Measurements from ENCODE around the gene TMEM156.
"Not testable (repeated sequence)": the region's sequence is repeated elsewhere in the genome, so short reads cannot be mapped to it uniquely, and the experiment has no call there.

The TMEM156 gene

GRCh38 chr4:38990241-38990640 lies 42.0 kb downstream of the TMEM156 start:
- DNase-seq (ENCODE audit: low spot score): no peak

DNA sequence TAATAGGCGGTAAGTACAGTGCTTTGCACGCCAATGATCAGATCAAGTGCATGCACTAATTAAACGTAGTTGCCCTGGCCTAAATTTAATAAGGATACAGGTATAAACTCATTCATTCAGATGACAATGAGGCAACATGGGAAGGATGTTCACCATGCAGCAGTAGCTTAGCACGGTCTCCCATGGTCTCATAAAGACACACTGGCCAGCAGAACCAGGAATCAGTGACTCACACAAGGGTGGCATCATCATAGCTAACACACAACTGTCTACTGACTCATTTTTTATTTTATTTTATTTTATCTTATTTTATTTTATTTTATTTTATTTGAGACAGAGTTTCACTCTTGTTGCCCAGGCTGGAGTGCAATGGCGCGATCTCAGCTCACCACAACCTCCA lies 42.7 kb downstream of the TMEM156 start:
- DNase-seq (ENCODE audit: low spot score): peak; percentile 24

DNA sequence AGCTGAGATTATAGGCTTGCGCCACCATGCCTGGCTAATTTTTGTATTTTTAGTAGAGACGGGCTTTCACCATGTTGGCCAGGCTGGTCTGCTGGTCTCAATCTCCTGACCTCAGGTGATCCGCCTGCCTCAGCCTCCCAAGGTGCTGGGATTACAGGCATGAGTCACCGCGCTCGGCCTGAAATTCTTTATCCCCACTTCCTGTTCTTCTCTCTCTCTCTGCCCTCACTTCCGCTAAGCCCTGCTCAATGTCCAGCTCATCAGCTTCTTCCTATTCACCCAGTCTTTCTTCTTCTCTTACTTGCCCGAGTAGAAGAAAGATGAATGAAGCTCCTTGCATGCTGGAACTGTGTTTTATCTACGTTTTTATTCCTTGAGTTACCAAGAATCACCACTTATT lies 43.9 kb downstream of the TMEM156 start:
- DNase-seq (ENCODE audit: low spot score): not testable (repeated sequence)

DNA sequence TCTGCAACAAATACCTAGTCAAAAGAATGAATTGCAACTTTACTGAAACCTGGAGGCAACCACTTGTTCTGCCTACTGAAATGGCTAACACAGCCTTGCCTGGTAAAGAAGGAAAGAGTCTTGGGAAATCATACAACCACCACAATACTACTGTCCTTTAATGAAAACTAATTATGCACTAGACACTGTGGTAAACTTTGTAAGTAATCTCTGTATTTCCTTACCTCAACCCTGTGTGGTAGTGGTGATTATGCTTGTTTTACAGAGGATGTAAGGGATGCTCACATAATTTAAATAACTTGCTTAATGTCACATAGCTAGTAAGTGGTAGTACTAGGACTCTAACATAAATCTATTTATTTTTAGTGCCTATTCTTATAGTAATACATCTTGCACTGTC lies 44.7 kb downstream of the TMEM156 start:
- no peak for DNase-seq (ENCODE audit: low spot score)

- DNase-seq (ENCODE audit: low spot score): no peak
Observed at GRCh38 chr4:38985410-38986100, 46.7 kb downstream of the TMEM156 start.

DNA sequence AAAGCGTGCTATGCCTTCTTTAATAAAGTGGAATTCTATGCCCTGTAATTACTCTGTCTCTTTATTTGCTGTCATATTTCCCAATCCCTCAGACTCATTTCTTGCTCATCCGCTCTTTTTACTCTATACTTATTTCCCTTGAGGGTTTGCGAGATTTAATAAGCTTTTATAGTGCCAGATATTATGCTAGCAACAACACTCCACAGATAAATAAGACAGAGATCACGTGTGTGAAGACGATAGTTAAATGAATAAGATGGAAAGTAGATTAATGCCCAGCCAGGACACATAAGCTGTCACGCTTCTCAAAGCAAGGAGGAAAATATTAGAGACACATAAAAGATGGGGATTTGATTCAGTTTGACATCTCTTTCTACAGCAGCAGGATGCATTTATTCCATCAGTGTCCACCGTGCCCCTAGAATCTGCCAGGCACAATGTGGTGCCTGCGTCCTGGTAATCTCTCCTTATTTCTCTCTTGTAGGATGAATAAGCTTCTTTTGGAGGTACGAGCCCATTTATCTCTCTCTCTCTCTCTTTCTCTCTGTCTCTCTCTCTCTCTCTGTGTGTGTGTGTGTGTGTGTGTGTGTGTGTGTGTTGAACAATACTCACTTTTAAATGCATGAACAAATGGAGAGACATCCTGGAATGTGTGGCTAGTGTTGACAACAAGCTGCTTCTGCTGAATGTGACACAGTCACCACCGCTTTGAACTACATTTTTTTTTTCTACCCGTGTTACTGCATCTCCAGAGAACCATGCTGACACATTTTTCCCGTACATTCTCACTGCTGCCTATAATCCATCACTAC lies 48.2 kb downstream of the TMEM156 start:
- peak; percentile 9 for DNase-seq (ENCODE audit: low spot score)

DNA sequence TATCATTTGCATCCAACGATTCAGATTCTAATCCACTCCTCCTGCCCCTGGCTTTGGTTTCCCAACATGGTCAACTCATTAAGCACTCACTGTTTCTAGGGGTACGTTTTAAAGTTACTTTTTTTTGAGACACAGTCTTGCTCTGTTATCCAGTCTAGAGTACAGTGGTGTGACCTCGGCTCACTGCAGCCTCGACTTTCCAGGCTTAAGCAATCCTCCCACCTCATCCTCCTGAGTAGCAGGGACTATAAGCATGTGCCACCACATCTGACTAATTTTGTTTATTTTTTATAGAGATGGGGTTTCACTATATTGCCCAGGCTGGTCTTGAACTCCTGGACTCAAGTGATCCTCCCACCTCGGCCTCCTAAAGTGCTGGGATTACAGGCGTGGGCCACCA lies 48.9 kb downstream of the TMEM156 start:
- no peak for DNase-seq (ENCODE audit: low spot score)

DNA sequence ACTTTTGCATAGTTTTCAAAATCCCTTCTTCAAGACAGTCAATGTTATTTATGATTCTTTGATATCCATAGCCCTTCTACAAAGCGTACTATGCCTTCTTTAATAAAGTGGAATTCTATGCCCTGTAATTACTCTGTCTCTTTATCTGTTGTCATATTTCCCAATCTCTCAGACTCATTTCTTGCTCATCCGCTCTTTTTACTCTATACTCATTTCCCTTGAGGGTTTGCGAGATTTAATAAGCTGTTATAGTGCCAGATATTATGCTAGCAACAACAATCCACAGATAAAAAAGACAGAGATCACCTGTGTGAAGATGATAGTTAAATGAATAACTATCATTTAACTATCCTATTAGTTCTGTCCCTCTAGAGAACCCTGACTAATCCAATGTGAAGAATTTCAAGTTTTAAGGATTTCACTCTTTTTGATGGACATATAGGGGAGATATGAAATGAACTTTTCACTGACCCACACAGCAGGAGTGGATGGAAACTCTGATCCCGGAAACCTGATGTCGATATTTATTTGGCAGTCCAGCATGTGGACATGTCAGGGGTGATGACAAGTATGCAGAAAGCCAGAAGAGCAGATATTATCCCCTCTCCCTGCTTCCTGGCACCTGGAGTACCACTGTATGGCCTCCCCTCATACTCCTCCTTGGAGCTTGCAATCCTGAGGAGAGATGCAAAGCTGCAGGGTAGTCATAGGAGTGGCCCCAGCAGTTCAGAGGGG lies 49.7 kb downstream of the TMEM156 start:
- DNase-seq (ENCODE audit: low spot score): peak; percentile 19

GRCh38 chr4:38980903-38981676 lies 51.1 kb downstream of the TMEM156 start:
- peak; percentile 50 for DNase-seq (ENCODE audit: low spot score)

DNA sequence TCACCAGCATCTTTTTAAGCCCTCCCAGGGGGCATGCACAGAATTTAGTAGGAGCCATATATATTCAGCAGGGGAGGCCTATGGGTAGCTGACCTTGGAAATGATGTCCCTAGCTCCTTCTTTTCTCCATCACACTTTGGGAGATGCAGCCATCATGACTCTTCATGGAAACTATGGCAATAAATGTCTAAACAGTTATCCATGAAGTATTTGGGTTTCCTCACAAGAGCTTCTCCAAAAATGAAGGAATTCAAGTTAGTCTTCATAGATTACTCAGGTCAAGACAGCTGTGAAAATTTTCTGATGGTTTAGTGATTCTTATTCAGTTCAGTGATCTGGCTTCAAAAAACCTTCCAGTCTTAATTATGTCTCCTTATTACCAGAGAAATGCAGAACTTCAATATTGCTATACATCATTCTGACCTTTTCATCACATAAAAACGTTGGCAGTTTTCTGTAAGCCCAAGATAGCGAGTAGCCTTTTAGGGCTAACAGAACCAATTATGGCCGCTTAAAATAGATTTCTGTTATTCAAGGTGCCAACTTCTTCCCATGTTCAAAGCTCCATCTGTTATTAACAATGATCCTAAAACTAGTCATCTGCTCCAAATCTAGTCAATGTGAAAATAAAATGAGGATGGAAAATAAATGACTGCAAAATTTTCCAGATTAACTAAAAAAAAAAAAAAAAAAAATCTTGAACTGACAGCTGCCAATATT lies 52.5 kb downstream of the TMEM156 start:
- peak; percentile 24 for DNase-seq (ENCODE audit: low spot score)

- DNase-seq (ENCODE audit: low spot score): no peak
Observed at GRCh38 chr4:38979081-38979480, 53.1 kb downstream of the TMEM156 start.

DNA sequence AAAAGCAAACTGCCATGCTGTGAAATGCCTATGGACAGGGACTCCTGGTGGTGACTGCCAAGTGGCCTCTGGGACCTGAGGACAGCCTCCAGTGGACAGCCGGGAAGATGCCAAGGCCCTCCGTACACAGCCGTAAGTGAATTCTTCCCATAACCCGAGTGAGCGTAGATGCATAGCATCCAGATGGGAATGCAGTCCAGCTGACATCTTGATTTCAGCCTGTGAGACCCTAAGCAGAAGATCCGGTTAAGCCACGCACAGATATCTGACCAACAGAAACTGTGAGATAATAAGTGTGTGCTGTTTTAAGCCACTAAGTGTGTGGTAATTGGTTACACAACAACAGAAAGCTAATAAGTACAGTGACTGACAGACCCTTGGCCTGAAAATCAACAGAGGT lies 55.9 kb downstream of the TMEM156 start:
- DNase-seq (ENCODE audit: low spot score): no peak

- DNase-seq (ENCODE audit: low spot score): no peak
Observed at GRCh38 chr4:38968668-38969067, 63.5 kb downstream of the TMEM156 start.

GRCh38 chr4:38967260-38968095 lies 64.7 kb downstream of the TMEM156 start:
- peak; percentile 75 for DNase-seq (ENCODE audit: low spot score)

DNA sequence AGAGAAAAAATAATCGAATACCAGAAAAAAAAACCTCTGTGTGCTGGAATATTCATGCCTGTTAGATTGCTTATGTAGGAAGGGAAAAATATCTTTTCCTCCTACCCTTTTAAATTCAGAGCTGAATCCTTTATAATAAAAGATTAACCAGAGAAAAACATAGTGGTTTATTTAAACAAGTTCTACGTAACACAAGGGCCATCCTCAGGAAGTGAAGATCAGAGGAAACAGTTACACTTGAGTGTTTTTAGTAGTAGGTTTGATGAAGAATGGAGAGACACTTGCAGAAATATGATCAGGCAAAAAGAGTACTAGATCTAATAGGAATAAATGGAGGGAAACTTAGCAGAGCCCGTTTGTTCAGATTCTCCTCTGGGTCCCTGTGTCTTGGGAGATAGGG lies 66.3 kb downstream of the TMEM156 start:
- DNase-seq (ENCODE audit: low spot score): no peak

GRCh38 chr4:38964942-38965775 lies 67.0 kb downstream of the TMEM156 start:
- no peak for DNase-seq (ENCODE audit: low spot score)

- not testable (repeated sequence) for DNase-seq (ENCODE audit: low spot score)
Observed at GRCh38 chr4:38959248-38959647, 73.0 kb downstream of the TMEM156 start.

DNA sequence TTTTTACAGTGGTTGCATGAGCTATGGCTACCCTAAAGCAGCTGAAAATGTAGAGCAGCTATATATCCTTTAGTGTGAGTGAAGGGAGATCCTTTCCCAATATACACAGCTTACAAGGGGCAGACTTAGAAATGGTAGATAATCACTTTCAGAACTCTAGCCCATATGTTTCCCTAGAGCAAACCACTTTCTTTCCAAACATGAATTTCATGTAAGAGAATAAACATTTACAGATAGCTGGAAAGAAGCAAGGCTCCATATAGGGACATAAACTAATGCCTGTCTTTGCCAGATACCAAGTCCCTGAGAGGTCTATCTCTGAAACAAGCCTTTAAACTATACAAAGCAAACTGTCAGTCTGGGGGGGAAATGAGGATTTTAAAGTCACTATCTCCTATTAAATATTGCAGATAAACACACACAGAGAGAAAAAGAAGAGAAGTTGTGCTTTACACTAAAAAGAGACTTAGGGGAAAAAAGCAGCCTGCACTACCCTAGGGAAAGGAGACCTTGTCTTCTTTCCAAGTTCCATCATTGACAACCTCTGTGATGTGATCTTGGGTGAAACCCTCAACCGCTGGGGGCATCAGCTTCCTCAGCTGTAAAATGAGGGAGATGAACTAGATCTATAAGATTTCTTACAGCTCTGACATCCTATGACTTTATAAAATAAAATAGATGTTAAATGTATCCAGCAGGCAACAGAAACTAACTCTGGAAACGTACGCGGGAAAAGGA lies 73.6 kb downstream of the TMEM156 start:
- no peak for DNase-seq (ENCODE audit: low spot score)

DNA sequence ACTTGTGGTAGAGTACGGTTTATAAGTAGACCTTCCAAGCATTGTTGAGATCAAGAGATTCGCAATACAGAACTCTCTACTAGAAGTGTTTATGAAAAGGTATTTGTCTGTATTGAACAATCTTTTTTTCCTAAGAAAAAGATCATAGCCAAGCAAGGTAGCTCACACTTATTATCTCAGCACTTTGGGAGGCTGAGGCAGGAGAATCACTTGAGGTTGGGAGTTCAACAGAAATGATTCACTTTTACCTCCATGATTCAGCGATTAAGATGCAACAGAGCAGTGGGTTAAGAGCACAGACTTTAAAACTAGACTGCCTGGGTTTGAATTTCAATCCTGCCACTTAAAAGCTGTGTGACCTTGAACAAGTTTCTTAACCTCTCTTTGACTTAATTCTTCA lies 74.3 kb downstream of the TMEM156 start:
- DNase-seq (ENCODE audit: low spot score): no peak

All from GM03348 (cell line).